NCI-H2107 treated with DMSO at 0.1 percent for 48 hours (cell line): ENCODE measurements around the gene TMEM178B.

ENCODE experiments used
- DNase-seq: peaks from one replicate; lab custom pipeline; 2025; ENCODE audit not compliant: unreplicated experiment; lab: John Stamatoyannopoulos, UW

TMEM178B gene

GRCh38 chr7:141220263-141220880, 146.5 kb downstream of the TMEM178B start:
- DNase-seq: peak; percentile 72

GRCh38 chr7:141221007-141221612, 147.2 kb downstream of the TMEM178B start:
- no peak for DNase-seq

GRCh38 chr7:141225916-141226618, 152.2 kb downstream of the TMEM178B start:
- DNase-seq: no peak

GRCh38 chr7:141227454-141227853, 153.6 kb downstream of the TMEM178B start:
- no peak for DNase-seq

- DNase-seq: no peak
Measured at GRCh38 chr7:141228482-141228881, 154.6 kb downstream of the TMEM178B start.

- no peak for DNase-seq
Measured at GRCh38 chr7:141231018-141231792, 157.3 kb downstream of the TMEM178B start.

GRCh38 chr7:141232286-141233051, 158.6 kb downstream of the TMEM178B start:
- no peak for DNase-seq

- no peak for DNase-seq
Measured at GRCh38 chr7:141234335-141235105, 160.7 kb downstream of the TMEM178B start.

- no peak for DNase-seq
Measured at GRCh38 chr7:141235656-141236055, 161.8 kb downstream of the TMEM178B start.

- no peak for DNase-seq
Measured at GRCh38 chr7:141238596-141239243, 164.9 kb downstream of the TMEM178B start.

- no peak for DNase-seq
Measured at GRCh38 chr7:141239661-141240060, 165.8 kb downstream of the TMEM178B start.

- DNase-seq: no peak
Measured at GRCh38 chr7:141242568-141242967, 168.7 kb downstream of the TMEM178B start.

GRCh38 chr7:141243368-141243767, 169.5 kb downstream of the TMEM178B start:
- no peak for DNase-seq

GRCh38 chr7:141244435-141244834, 170.6 kb downstream of the TMEM178B start:
- DNase-seq: no peak

GRCh38 chr7:141246426-141246825, 172.6 kb downstream of the TMEM178B start:
- DNase-seq: no peak

- no peak for DNase-seq
Measured at GRCh38 chr7:141251180-141251579, 177.3 kb downstream of the TMEM178B start.

GRCh38 chr7:141251957-141252356, 178.1 kb downstream of the TMEM178B start:
- no peak for DNase-seq

- DNase-seq: no peak
Measured at GRCh38 chr7:141257597-141257996, 183.7 kb downstream of the TMEM178B start.

- DNase-seq: no peak
Measured at GRCh38 chr7:141258559-141258958, 184.7 kb downstream of the TMEM178B start.
